CD4-positive, alpha-beta memory T cell (primary cell): Measurements from ENCODE around the gene SSR3. TPM values are rescaled to one million over a fixed set of nuclear protein-coding genes. Genes with fewer than 3 reads are reported as not detected.

Experiments used
- CTCF ChIA-PET: fragments of 350-600 bp; sonication (Branson Sonifier 250); formaldehyde crosslinking; loops from one replicate; lab custom pipeline; 2021; ENCODE audit warnings: inconsistent platforms; ENCODE audit not compliant: partially characterized antibody; lab: Charles Lee
- POLR2A ChIA-PET: fragments of 350-600 bp; sonication (Branson Sonifier 250); formaldehyde crosslinking; loops from one replicate; lab custom pipeline; 2021; ENCODE audit not compliant: partially characterized antibody; lab: Charles Lee
- DNase-seq, 5 donors: peaks; one replicate each; pipeline versions ENCODE4 v3.0.0 to v3.0.0-alpha.2; 2020 to 2022; ENCODE audit warnings: mixed read lengths in 1 of 5
- H3K27ac ChIP-seq: one replicate; pipeline ENCODE4 v1.7.0; 2013; ENCODE audit warnings: low read depth, low read length
- H3K27me3 ChIP-seq: 2 replicates; pipeline ENCODE4 v1.7.0; 2013; ENCODE audit warnings: mild to moderate bottlenecking, low read length, moderate library complexity; ENCODE audit not compliant: insufficient read depth
- H3K36me3 ChIP-seq: 2 replicates; pipeline ENCODE4 v1.7.0; 2013; ENCODE audit warnings: mild to moderate bottlenecking, low read length, moderate library complexity; ENCODE audit not compliant: insufficient read depth
- H3K4me1 ChIP-seq: 2 replicates; pipeline ENCODE4 v1.7.0; 2013; ENCODE audit warnings: mild to moderate bottlenecking, low read length, moderate library complexity; ENCODE audit not compliant: insufficient read depth
- H3K4me3 ChIP-seq, 2 donors: one replicate each; pipeline ENCODE4 v1.7.0; 2013; ENCODE audit warnings: low read length in 2 of 2, mild to moderate bottlenecking in 1 of 2
- H3K9me3 ChIP-seq, 2 donors: one replicate each; pipeline ENCODE4 v1.7.0; 2013; ENCODE audit warnings: low read length in 2 of 2, control low read depth in 1 of 2; ENCODE audit not compliant: control insufficient read depth in 1 of 2
- H3K27ac Mint-ChIP-seq, 7 donors: one replicate each; pipeline ENCODE4 v1.8.0; 2020 to 2021; ENCODE audit warnings: mixed read lengths in 7 of 7, mild to moderate bottlenecking in 6 of 7, inconsistent platforms in 3 of 7, moderate library complexity in 3 of 7
- H3K27me3 Mint-ChIP-seq, 2 donors: one replicate each; pipeline ENCODE4 v1.8.0; 2020 to 2021; ENCODE audit warnings: mixed read lengths in 2 of 2
- H3K36me3 Mint-ChIP-seq, 2 donors: one replicate each; pipeline ENCODE4 v1.8.0; 2020 to 2021; ENCODE audit warnings: mixed read lengths in 2 of 2, inconsistent platforms in 1 of 2, mild to moderate bottlenecking in 1 of 2
- H3K4me1 Mint-ChIP-seq, 4 donors: one replicate each; pipeline ENCODE4 v1.8.0; 2020 to 2021; ENCODE audit warnings: mixed read lengths in 4 of 4, mild to moderate bottlenecking in 1 of 4
- H3K4me3 Mint-ChIP-seq, 8 donors: one replicate each; pipeline ENCODE4 v1.8.0; 2020 to 2021; ENCODE audit warnings: mixed read lengths in 8 of 8, mild to moderate bottlenecking in 7 of 8, moderate library complexity in 6 of 8, inconsistent platforms in 3 of 8
- H3K9me3 Mint-ChIP-seq, 8 donors: one replicate each; pipeline ENCODE4 v1.8.0; 2020 to 2021; ENCODE audit warnings: mixed read lengths in 8 of 8, mild to moderate bottlenecking in 5 of 8, inconsistent platforms in 3 of 8, moderate library complexity in 1 of 8
- intact Hi-C: fragments of 100-400 bp; cut with micrococcal nuclease; formaldehyde crosslinking; loops from one replicate; pipeline ENCODE4 v1.15.1; 2023
- polyA plus RNA-seq, 2 donors: library from polyadenylated mRNA; unstranded; fragments of 300-500 nt; fragmentation: Illumina TruSeq; gene quantifications; one replicate each; pipeline ENCODE4 v1.2.3, GENCODE V29; 2021
- total RNA-seq, 2 experiments: library from RNA; stranded (reverse); gene quantifications; one replicate each; pipeline ENCODE4 v1.2.3, GENCODE V29; 2021

The SSR3 gene
- total RNA-seq = 100 to 1,000 TPM; 132 to 138 TPM
- 100 to 1,000 TPM; 136 to 158 TPM for polyA plus RNA-seq

DNA sequence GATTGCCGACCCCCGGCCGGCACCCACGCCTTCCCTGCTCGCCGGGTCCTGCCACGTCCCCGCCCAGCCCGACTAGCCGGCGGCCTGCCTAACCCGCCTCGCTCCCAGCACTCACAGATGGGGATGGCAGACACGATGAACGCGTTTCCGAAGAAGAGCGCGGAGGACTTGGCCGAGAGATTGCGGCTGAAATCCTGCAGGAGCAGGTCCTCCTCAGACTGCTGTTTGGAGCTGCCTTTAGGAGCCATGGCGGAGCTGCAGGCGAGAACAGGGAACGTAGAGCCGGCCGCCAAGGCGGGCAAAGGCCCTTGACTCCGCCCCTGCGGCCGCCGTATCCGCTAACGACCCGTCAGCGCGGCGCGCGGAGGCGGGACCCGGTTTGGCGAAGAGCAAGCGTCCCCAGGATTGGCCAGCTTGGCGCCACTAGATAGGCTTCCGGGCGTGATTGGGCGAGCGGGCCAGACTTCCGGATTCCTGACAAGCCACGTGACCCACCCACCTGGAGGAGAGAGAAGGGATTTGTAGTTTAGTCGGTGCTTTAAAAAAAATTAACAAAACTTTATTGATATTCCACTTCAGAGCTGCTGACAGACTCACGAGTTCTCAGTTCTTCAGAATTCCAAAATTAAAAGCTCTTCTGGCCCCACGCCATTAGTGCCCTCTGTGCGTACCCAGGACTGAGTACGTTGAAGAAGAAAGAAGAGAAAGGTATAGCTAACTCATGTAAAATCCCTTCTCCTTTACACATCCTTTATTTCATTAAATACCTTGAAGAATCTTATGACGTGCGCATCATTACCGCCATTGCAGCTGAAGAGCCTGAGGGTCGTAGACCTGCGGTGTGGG lies at the start of gene SSR3:
SSR3 (minus strand) TSS at position 276 of the 846 bp plus-strand sequence; CDS start at position 248, 28 bp downstream.
- Histone ChIP-seq H3K4me1 (peaks cover 40% of the 10 kb centered on the region), H3K4me3 (peak within 1 kb of the TSS; percentile 67 to 97), H3K36me3 (peaks cover 7% of the 10 kb centered on the region), H3K9me3 (no peaks in the 10 kb centered on the region), H3K27ac (peak within 1 kb of the TSS; percentile 72), H3K27me3 (no peaks in the 10 kb centered on the region)
- CTCF ChIA-PET = interaction anchor here (0.7 to 3.1 kb wide), 24 partner anchors 9 to 620 kb away, joined by 3 to 30 read pairs (median 4); partner anchors contain the start of gene TIPARP
- Mint-ChIP-seq H3K27me3 (peaks cover 0 to 5% of the 10 kb centered on the region in 2 donors), H3K9me3 (peaks cover 0 to 5% (median 0%) of the 10 kb centered on the region in 8 donors), H3K4me1 (peaks cover 31 to 55% (median 42%) of the 10 kb centered on the region in 4 donors), H3K27ac (peak within 1 kb of the TSS; percentile 94 to 98 (median 95)), H3K36me3 (peaks cover 23 to 47% of the 10 kb centered on the region in 2 donors), H3K4me3 (peak within 1 kb of the TSS; percentile 89 to 99 (median 98))
- DNase-seq = peak; percentile 97 to 99 (median 99)
- intact Hi-C loops = loop anchor here (1.0 to 2.0 kb wide), 10 partner anchors 30 to 701 kb away; partner anchors contain the start of genes CCNL1, SLC33A1 and TIPARP
- POLR2A ChIA-PET = interaction anchor here (0.6 to 5.5 kb wide), 38 partner anchors 8 to 701 kb away, joined by 3 to 140 read pairs (median 5); partner anchors contain the start of genes CCNL1, GMPS, SLC33A1 and TIPARP

DNA sequence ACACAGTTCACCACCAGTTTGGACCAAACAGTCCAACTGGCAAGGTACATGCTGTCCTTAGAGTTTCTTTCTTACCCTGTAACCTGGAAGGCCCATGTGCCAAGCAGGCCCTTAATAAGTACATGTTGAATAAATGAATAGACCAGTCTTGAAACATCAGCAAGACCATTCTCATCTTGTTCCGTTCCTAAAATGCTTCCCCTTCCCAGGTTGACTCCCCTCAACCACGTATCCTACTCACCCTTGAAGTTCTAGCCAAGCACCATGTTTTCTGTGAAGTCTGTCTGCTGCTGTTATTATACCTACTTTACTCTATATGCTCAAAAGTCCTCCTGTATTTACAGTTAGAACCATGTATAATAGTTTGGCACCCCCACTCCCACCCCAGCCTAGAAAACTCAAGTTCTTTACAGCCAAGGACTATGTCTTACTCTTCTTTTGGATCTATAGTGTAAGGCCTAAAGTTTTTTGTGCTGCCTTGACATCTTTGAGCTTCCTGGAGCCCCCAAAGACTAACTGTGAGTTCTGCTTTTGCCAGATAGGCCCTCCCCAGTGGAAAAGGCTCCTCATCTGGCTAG lies 49.2 kb upstream of the SSR3 start:
- intact Hi-C loops = no loop called here
- no peaks in the 10 kb centered on the region for H3K27me3 ChIP-seq

DNA sequence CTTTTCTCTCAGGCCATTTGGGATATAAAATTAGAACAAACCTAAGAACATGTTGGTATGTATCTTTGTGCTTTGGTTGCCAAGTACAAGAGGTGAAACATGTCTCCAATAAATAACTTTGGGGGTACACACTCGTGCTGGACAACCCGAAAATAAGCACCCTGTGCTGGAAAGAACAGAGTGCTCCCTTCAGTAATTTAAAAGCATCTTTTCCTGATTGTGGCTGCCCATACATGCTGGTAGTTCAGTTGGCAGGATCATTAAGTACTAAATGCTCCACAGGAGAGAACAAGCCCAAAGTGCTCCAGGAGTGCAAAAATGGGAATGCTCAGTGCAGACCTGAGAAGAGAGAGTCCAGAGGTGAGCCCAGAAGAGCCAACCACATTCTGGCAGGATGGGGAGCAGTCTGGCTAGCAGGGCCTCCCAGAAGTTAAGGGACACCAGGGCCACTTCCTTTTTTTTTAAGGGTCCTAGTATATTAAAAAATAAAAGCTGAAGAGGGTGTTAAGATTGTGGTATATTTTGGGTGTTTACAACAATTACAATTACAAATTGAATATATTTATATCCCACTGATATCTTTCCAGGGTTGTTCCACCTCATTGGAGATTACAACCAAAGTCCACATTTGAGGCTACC lies 48.6 kb upstream of the SSR3 start:
- H3K27ac ChIP-seq = no peak overlapping the region
- CTCF ChIA-PET = no interaction called here
- intact Hi-C loops = no loop called here

More for the DNA sequence above, 49.2 kb upstream of the SSR3 start:
- H3K36me3 ChIP-seq = no peaks in the 10 kb centered on the region
- H3K4me3 ChIP-seq = no peak overlapping the region
- ChIA-PET POLR2A (no interaction called here), CTCF (no interaction called here)
- DNase-seq = no peak
- Mint-ChIP-seq H3K27me3 (peaks cover 8 to 11% of the 10 kb centered on the region in 2 donors), H3K36me3 (no peaks in the 10 kb centered on the region), H3K27ac (peak overlapping the region in 1 of 7 donors; percentile 45), H3K4me3 (no peak overlapping the region), H3K9me3 (no peaks in the 10 kb centered on the region), H3K4me1 (peaks cover 4 to 12% (median 8%) of the 10 kb centered on the region in 4 donors)
- no peaks in the 10 kb centered on the region for H3K9me3 ChIP-seq
- no peak overlapping the region for H3K27ac ChIP-seq
- no peaks in the 10 kb centered on the region for H3K4me1 ChIP-seq

DNA sequence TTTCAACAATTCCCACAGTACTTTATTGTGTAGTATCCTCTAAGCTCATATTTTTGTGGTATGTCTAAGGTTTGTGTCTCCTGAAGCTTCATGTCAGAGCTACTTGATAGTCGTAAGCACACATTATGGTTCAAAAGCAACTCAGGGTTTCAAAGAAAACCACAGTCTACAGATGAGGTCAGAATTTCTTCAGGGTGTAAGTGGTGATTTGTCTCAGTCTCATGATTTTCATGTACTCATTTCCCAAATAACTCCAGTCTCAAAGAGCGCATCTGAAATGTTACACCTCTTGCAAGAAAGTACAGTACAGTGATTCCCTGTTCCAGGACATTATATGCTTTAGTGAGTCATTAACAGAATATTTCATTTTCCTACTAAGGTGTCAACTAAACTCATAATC lies 47.5 kb upstream of the SSR3 start:
- H3K36me3 ChIP-seq = no peaks in the 10 kb centered on the region
- H3K4me1 Mint-ChIP-seq = peaks cover 4 to 12% (median 8%) of the 10 kb centered on the region in 4 donors
- H3K4me3 Mint-ChIP-seq = no peak overlapping the region
- no peak overlapping the region for H3K27ac Mint-ChIP-seq
- peak in 1 of 5 donors; percentile 30 for DNase-seq
- H3K36me3 Mint-ChIP-seq = no peaks in the 10 kb centered on the region
- no peaks in the 10 kb centered on the region for H3K9me3 ChIP-seq
- no peaks in the 10 kb centered on the region for H3K9me3 Mint-ChIP-seq
- H3K27me3 ChIP-seq = no peaks in the 10 kb centered on the region
- CTCF ChIA-PET = interaction anchor here (1.4 to 1.7 kb wide), 3 partner anchors 10 to 536 kb away, joined by 4 read pairs; no protein-coding TSS in a partner anchor
- POLR2A ChIA-PET = no interaction called here
- no peaks in the 10 kb centered on the region for H3K4me1 ChIP-seq
- H3K4me3 ChIP-seq = no peak overlapping the region
- peaks cover 3 to 6% of the 10 kb centered on the region in 2 donors for H3K27me3 Mint-ChIP-seq
- H3K27ac ChIP-seq = no peak overlapping the region
- intact Hi-C loops = no loop called here

More for the DNA sequence above, 48.6 kb upstream of the SSR3 start:
- Histone ChIP-seq H3K36me3 (no peaks in the 10 kb centered on the region), H3K9me3 (no peaks in the 10 kb centered on the region), H3K27me3 (no peaks in the 10 kb centered on the region), H3K4me1 (no peaks in the 10 kb centered on the region), H3K4me3 (no peak overlapping the region)
- peak overlapping the region in 1 of 7 donors; percentile 45 for H3K27ac Mint-ChIP-seq
- H3K27me3 Mint-ChIP-seq = peaks cover 7 to 8% of the 10 kb centered on the region in 2 donors
- H3K4me1 Mint-ChIP-seq = peaks cover 4 to 12% (median 8%) of the 10 kb centered on the region in 4 donors
- no peak for DNase-seq
- H3K36me3 Mint-ChIP-seq = no peaks in the 10 kb centered on the region
- POLR2A ChIA-PET = no interaction called here
- H3K4me3 Mint-ChIP-seq = no peak overlapping the region
- no peaks in the 10 kb centered on the region for H3K9me3 Mint-ChIP-seq

DNA sequence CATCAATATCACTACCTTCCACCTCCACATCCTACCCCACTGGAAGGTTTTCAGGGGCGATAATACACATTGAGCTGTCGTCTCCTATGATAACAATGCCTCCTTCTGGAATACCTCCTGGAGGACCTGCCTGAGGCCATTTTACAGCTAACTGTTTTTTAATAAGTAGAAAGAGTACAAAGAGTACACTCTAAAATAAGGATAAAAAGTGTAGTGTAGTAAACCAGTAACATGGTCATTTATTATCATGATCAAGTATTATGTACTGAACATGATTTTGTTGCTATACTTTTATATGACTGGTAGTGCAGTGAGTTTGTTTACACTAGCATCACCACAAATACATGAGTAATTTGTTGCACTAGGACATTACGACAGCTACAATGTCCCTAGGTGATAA lies 46.6 kb upstream of the SSR3 start:
- H3K27ac Mint-ChIP-seq = no peak overlapping the region
- ChIA-PET POLR2A (interaction anchor here (1.3 kb wide), 1 partner anchor 74 kb away, joined by 3 read pairs; the partner anchor contains the start of gene TIPARP), CTCF (interaction anchor here (0.9 to 1.7 kb wide), 4 partner anchors 9 to 537 kb away, joined by 3 to 4 read pairs (median 4); no protein-coding TSS in a partner anchor)
- no peaks in the 10 kb centered on the region for H3K27me3 ChIP-seq
- no peak overlapping the region for H3K27ac ChIP-seq
- no peak overlapping the region for H3K4me3 Mint-ChIP-seq
- no peaks in the 10 kb centered on the region for H3K36me3 Mint-ChIP-seq
- H3K9me3 ChIP-seq = no peaks in the 10 kb centered on the region
- H3K36me3 ChIP-seq = no peaks in the 10 kb centered on the region
- intact Hi-C loops = no loop called here
- peaks cover 6 to 7% of the 10 kb centered on the region in 2 donors for H3K27me3 Mint-ChIP-seq
- H3K9me3 Mint-ChIP-seq = peaks cover 0 to 3% (median 0%) of the 10 kb centered on the region in 8 donors
- no peak overlapping the region for H3K4me3 ChIP-seq
- no peak for DNase-seq
- H3K4me1 ChIP-seq = no peaks in the 10 kb centered on the region
- H3K4me1 Mint-ChIP-seq = peaks cover 0 to 8% (median 4%) of the 10 kb centered on the region in 4 donors

DNA sequence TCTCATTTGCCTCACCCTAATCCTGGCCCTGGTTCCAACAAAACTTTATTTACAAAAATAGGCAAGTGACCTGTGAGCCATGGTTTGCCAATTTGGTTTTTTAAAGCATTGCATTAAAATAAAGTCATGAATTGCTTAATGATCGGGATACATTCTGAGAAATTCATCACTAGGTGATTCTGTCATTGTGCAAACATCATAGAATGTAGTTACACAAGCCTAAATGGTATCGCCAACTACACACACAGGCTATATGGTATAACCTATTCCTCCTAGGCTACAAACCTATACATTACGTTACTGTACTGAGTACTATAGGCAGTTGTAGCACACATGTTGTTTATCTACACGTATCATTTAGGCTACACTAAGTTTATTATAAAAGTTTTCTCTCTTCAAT lies 45.9 kb upstream of the SSR3 start:
- no peaks in the 10 kb centered on the region for H3K4me1 ChIP-seq
- DNase-seq = no peak
- Mint-ChIP-seq H3K9me3 (peaks cover 0 to 3% (median 0%) of the 10 kb centered on the region in 8 donors), H3K27ac (no peak overlapping the region), H3K4me1 (peaks cover 0 to 4% (median 3%) of the 10 kb centered on the region in 4 donors), H3K36me3 (no peaks in the 10 kb centered on the region), H3K4me3 (no peak overlapping the region), H3K27me3 (peaks cover 5 to 9% of the 10 kb centered on the region in 2 donors)
- intact Hi-C loops = no loop called here
- H3K36me3 ChIP-seq = no peaks in the 10 kb centered on the region
- H3K27ac ChIP-seq = no peak overlapping the region
- H3K4me3 ChIP-seq = no peak overlapping the region
- H3K9me3 ChIP-seq = no peaks in the 10 kb centered on the region
- POLR2A ChIA-PET = interaction anchor here (1.3 kb wide), 1 partner anchor 74 kb away, joined by 3 read pairs; the partner anchor contains the start of gene TIPARP
- no peaks in the 10 kb centered on the region for H3K27me3 ChIP-seq
- CTCF ChIA-PET = interaction anchor here (0.9 to 1.7 kb wide), 4 partner anchors 8 to 538 kb away, joined by 3 to 4 read pairs (median 4); no protein-coding TSS in a partner anchor
